ENCODE results near the gene BTBD18. TPM values are rescaled to one million over a fixed set of nuclear protein-coding genes. Genes with fewer than 3 reads are reported as not detected.

Gene BTBD18, protein sequence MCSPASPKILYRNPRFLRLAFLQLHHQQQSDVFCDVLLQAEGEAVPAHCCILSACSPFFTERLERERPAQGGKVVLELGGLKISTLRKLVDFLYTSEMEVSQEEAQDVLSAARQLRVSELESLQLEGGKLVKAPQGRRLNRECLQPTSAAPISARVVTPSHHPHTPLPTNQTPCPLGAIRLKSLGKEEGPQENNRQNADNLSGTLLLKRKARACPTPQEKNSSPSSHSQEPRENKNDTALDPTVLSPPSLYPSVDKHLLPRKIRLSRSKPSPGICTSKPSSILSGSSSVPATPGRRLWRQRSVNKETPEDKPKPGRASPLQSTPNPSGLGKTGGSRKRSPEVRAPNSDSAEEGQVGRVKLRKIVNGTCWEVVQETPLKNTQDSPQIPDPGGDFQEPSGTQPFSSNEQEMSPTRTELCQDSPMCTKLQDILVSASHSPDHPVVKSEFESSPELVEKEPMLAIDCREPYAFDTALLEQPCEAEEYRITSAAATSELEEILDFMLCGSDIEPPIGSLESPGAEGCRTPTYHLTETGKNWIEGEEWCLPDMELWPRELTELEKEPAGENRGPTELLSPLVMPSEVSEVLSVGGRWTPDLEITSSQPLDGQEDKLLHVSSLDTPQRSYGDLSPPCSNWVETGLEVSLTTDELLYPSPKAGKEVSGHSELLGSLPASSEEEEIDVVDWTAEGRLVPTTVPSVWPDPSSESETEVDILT
- not detected for total RNA-seq

DNA sequence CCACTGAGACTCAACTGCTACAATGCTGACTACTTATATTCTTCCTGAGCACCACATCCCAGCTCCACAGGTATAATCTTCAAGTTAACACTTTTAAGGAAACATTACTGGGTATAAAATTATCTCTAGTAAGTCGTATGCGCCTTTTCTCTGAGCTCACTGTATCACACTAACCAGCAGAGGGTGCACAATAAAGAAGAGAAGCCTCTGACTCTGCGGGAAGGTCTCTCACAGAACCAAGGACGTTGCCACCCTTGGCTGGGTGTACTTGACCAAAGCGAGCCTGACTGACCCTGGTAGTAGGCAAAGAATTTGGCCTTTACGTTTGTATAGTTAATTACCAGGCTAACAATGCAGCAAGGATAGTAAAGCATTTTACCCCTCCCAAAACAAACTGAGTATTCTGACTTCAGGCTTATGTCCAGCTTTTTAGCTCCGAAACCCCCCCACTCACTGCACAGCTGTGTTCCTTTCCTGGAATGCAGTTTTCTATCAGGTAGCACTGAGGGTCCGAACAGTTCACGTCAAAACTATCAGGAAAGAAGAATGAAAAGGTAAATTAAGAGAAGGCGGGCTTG lies at the start of gene BTBD18:
Gene BTBD18 (minus strand): TSS at position 144 of the 578 bp plus-strand sequence. CDS start 631 bp downstream, outside the sequence.

DNA sequence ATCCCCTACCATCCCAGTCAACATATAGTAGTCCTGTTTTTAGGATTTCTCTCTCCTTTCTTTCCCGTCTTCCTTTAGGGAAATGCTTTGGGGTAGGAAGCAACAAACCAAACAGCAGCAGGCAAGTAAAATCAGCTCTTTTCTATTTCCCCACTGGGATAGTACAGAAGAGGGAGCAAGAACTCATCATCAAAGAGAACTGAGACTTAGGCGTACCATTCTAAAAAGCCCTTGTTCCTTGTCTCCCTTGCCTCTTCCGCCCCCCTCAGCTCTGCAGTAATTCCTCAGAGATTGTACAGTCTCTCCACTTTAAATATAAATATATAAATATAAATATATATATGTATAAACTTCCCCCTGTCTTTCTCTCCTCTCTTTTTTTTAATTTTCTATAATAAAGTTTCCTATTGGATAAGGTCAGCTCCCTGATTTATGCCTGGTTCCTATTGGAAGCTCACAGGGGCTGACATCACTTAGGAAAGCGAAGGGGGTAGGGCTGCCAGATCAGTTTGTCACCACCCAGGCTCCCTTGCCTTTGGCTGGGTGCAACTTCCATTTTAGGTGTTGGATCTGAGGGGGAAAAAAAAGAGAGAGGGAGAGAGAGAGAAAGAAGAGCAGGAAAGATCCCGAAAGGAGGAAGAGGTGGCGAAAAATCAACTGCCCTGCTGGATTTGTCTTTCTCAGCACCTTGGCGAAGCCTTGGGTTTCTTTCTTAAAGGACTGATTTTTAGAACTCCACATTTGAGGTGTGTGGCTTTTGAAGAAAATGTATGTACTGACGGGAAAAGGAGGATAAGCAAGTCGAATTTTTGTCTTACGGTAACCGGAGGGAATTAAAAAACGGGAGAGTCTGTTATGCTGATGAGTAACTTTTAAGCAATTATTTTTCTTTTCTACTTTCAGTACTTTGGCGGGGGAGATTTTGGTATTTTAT lies 9.9 kb upstream of the BTBD18 start, which contains the start of gene CTNND1:
Gene CTNND1 (plus strand): TSS at position 502 of the 934 bp plus-strand sequence. CDS start 29,677 bp downstream, outside the sequence.

DNA sequence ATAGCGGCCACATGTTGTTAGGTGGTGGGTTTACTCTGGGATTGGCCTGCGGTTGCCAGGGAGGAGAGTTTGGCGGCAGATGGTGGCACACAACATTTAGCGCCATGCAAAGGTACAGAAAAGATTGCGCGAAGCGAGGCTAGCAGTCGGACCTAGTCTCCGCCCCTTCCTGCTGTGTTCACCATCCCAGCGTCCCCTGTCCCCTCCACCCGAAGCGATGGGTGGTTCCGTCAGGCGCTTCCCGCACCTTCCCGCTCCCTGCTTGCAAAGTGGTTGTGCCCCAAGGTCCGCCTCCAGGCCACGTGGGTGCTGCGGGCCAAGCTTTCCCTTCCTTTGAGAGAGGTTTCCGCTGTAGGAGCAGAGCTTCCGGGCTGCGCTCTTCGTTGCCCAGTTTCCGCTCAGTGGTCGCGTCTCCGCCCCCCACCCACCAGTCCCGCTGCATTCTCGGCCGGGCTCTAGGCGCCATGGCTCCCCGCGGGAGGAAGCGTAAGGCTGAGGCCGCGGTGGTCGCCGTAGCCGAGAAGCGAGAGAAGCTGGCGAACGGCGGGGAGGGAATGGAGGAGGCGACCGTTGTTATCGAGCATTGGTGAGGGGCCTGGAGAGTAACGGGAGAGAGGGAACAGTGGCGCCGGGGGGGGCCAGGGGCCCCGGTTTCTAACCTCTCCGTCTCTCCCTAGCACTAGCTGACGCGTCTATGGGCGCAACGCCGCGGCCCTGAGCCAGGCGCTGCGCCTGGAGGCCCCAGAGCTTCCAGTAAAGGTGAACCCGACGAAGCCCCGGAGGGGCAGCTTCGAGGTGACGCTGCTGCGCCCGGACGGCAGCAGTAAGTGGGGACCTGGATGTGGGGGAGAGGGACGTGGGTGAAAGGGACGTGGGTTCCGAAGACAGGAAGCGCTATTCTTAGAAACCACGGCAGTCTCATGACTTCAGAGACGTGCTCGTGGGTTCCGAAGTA lies 10.2 kb downstream of the BTBD18 start, which contains the start of gene SELENOH:
Gene SELENOH (plus strand): TSS at position 360 of the 955 bp plus-strand sequence. CDS start 105 bp downstream, at position 465.

DNA sequence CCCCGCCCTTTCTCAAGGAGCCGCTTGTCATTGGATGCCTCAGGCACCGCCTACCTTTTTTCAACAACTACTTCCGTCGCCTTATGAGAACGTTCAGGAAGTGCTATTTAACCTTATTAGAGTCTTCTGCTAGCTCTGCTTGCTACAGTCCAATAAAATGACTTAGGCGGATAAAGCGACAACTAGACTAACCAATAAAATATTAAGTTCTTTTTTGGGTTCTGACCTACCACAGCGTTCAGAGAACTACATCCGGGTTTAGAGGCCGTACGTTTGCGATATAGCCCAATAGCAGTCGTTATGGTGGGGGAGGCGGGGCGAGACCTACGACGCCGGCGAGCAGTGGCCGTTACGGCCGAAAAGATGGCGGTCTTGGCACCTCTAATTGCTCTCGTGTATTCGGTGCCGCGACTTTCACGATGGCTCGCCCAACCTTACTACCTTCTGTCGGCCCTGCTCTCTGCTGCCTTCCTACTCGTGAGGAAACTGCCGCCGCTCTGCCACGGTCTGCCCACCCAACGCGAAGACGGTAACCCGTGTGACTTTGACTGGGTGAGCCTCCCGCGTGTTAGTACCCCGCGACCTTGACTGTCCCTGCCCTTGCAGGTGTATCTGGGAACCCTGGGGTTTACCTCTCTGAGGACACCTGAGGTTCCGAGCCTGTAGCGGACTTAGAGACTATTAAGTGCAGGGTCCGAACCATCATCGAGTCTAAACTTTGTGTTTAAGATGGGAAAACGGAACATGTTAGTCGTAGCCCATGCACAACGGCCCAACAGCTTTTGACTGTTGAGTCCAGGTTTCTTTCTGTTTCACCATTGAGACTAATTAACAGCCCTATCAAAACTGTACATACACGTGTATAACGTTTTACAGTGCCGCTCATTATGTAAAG lies 39.1 kb downstream of the BTBD18 start, which contains the start of gene TMX2:
Gene TMX2 (plus strand): TSS at position 338 of the 895 bp plus-strand sequence. CDS start 26 bp downstream, at position 364.

DNA sequence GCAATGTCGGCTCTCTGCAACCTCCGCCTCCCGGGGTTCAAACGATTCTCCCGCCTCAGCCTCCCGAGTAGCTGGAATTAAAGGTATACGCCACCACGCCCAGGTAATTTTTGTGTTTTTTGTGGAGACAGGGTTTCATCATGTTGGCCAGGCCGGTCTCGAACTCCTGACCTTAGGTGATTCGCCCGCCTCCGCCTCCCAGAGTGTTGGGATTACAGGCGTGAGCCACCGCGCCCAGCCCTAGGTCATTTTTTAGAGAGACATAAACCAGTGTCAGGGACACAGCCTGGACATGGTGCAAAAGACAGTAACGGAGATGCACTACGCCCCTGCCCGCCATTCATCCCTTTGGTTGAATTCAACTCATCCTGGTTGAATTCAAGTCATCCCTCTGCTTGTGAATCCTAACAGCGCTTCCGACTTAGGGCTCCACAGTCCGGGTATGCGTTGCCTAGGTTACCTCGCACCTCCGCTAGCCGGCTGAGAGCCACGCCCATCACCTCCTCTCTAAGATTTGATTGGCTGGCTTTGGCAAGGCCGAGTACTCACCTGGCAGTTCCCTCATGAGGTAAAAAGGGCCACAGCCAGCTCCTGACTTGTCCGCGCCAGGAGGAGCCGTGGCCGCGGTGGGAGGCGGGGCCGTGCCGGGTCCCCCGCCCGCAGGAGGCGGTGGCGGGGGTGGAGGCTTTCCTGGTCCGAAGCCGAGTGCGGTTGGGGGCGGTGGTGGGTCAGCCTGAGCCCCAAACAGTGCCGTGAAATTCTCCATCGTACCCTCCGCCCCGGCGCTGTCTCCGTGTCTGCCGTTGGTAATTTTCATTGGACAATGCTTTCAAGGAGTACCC lies 40.0 kb downstream of the BTBD18 start, which contains the start of gene MED19:
Gene MED19 (minus strand): TSS at position 802 of the 842 bp plus-strand sequence. CDS start 36 bp downstream, at position 766.

Small RNA genes lying within 50 kb of the gene (small RNA-seq; reads per million reads assigned to genes)
- not detected for gene AP001931.1 (ENCODE audit: low replicate concordance)
- not detected for gene TMX2-CTNND1 (ENCODE audit: low replicate concordance)

Other genes starting within 250 kb of the BTBD18 start
- 18.0 TPM for gene SLC43A1, start 236.1 kb downstream of the BTBD18 start, total RNA-seq
- gene TIMM10, start 221.1 kb downstream of the BTBD18 start, total RNA-seq = 26.3 TPM
- 9.8 TPM for gene SMTNL1, start 214.2 kb downstream of the BTBD18 start, total RNA-seq
- 22.5 TPM for gene UBE2L6, start 184.1 kb downstream of the BTBD18 start, total RNA-seq
- gene SERPING1, start 154.1 kb downstream of the BTBD18 start, total RNA-seq = 53.5 TPM
- gene YPEL4, start 101.9 kb downstream of the BTBD18 start, total RNA-seq = 1.9 TPM
- 10.5 TPM for gene CLP1, start 94.1 kb downstream of the BTBD18 start, total RNA-seq
- 36.3 TPM for gene ZDHHC5, start 83.7 kb downstream of the BTBD18 start, total RNA-seq
- 12.6 TPM for gene MED19, start 39.6 kb downstream of the BTBD18 start, total RNA-seq
- gene TMX2, start 39.2 kb downstream of the BTBD18 start, total RNA-seq = 58.4 TPM
- 86.8 TPM for gene SELENOH, start 10.3 kb downstream of the BTBD18 start, total RNA-seq
- gene CTNND1, start 10.0 kb upstream of the BTBD18 start, total RNA-seq = 241 TPM